Neural cell (in vitro differentiated cells): ENCODE results near the gene SLC17A9. TPM values are rescaled to one million over a fixed set of nuclear protein-coding genes. Genes with fewer than 3 reads are reported as not detected.

Experiments used
- H2AFZ ChIP-seq: fragments of 200-600, 300-800 bp; sonication (generic), shearing (Covaris generic); 2 replicates; pipeline ENCODE4 v1.6.0; 2014; ENCODE audit warnings: low read depth, mild to moderate bottlenecking, antibody characterized with exemption, low read length, moderate library complexity
- H3F3A ChIP-seq: fragments of 200-600 bp; shearing (Covaris generic); 2 replicates; pipeline ENCODE4 v1.6.1; 2016; ENCODE audit warnings: mild to moderate bottlenecking, moderate library complexity, mixed read lengths, antibody characterized with exemption, low read length; ENCODE audit not compliant: insufficient read depth, poor library complexity, severe bottlenecking
- H3K27ac ChIP-seq: fragments of 200-600, 300-800 bp; sonication (generic), shearing (Covaris generic); 2 replicates; pipeline ENCODE4 v1.5.1; 2014; ENCODE audit warnings: mild to moderate bottlenecking, low read length, moderate library complexity
- H3K27me3 ChIP-seq: fragments of 300-800, 200-600 bp; sonication (generic), shearing (Covaris generic); 2 replicates; pipeline ENCODE4 v1.6.0; 2014; ENCODE audit warnings: mild to moderate bottlenecking, low read depth, low read length, moderate library complexity; ENCODE audit not compliant: insufficient read depth
- H3K36me3 ChIP-seq: fragments of 300-800, 200-600 bp; sonication (generic), shearing (Covaris generic); 2 replicates; pipeline ENCODE4 v1.5.1; 2014; ENCODE audit warnings: mild to moderate bottlenecking, antibody characterized with exemption, low read length, moderate library complexity; ENCODE audit not compliant: insufficient read depth
- H3K4me2 ChIP-seq: fragments of 300-800, 200-600 bp; sonication (generic), shearing (Covaris generic); 2 replicates; pipeline ENCODE4 v1.6.0; 2014; ENCODE audit warnings: mild to moderate bottlenecking, low read length
- H3K4me3 ChIP-seq: fragments of 300-800, 200-600 bp; sonication (generic), shearing (Covaris generic); 2 replicates; pipeline ENCODE4 v1.5.1; 2014; ENCODE audit warnings: mild to moderate bottlenecking, low read length, moderate library complexity
- H3K79me2 ChIP-seq: fragments of 200-600 bp; shearing (Covaris generic); replicated peaks from 2 replicates; pipeline ENCODE4 v1.6.0; 2014; ENCODE audit warnings: mild to moderate bottlenecking, low read length, moderate library complexity; ENCODE audit not compliant: insufficient read depth
- H3K9ac ChIP-seq: fragments of 300-800, 200-600 bp; sonication (generic), shearing (Covaris generic); 2 replicates; pipeline ENCODE4 v1.6.1; 2016; ENCODE audit warnings: mild to moderate bottlenecking, low read length, mixed read lengths
- H3K9me2 ChIP-seq: fragments of 200-600 bp; shearing (Covaris generic); 2 replicates; pipeline ENCODE4 v1.6.1; 2016; ENCODE audit warnings: mild to moderate bottlenecking, low read length, mixed read lengths; ENCODE audit not compliant: insufficient read depth
- H3K9me3 ChIP-seq: fragments of 200-600, 300-800 bp; sonication (generic), shearing (Covaris generic); 2 replicates; pipeline ENCODE4 v1.6.1; 2016; ENCODE audit warnings: mild to moderate bottlenecking, mixed run types, low read length, moderate library complexity, mixed read lengths
- H4K20me1 ChIP-seq: fragments of 200-600 bp; shearing (Covaris generic); 2 replicates; pipeline ENCODE4 v1.6.1; 2016; ENCODE audit warnings: mild to moderate bottlenecking, mixed run types; ENCODE audit not compliant: insufficient read depth
- EP300 ChIP-seq: fragments of 450-650 bp; conservative IDR thresholded peaks from 2 replicates; pipeline ENCODE4 v1.6.1; 2014; ENCODE audit warnings: antibody characterized with exemption, mild to moderate bottlenecking, moderate library complexity; ENCODE audit not compliant: poor library complexity, severe bottlenecking
- EZH2 ChIP-seq: fragments of 200-600, 300-800 bp; shearing (Covaris generic), sonication (generic); IDR thresholded peaks from 2 replicates; pipeline ENCODE4 v1.6.1; 2014; ENCODE audit warnings: antibody characterized with exemption, low read length, borderline replicate concordance, mild to moderate bottlenecking; ENCODE audit not compliant: insufficient read depth, poor library complexity, severe bottlenecking
- MXI1 ChIP-seq: fragments of 450-650 bp; conservative IDR thresholded peaks from 2 replicates; pipeline ENCODE4 v1.6.1; 2014; ENCODE audit warnings: antibody characterized with exemption, mild to moderate bottlenecking; ENCODE audit not compliant: poor library complexity, severe bottlenecking
- POLR2AphosphoS5 ChIP-seq: IDR thresholded peaks from 2 replicates; pipeline ENCODE4 v1.6.1; 2012
- RAD21 ChIP-seq: fragments of 450-650 bp; conservative IDR thresholded peaks from 2 replicates; pipeline ENCODE4 v1.6.1; 2014; ENCODE audit warnings: antibody characterized with exemption, mild to moderate bottlenecking, moderate library complexity
- REST ChIP-seq: IDR thresholded peaks from 2 replicates; pipeline ENCODE4 v1.6.1; 2012; ENCODE audit warnings: borderline replicate concordance
- SMC3 ChIP-seq: fragments of 450-650 bp; conservative IDR thresholded peaks from 2 replicates; pipeline ENCODE4 v1.6.1; 2014; ENCODE audit warnings: antibody characterized with exemption, mild to moderate bottlenecking, moderate library complexity; ENCODE audit not compliant: poor library complexity
- TAF1 ChIP-seq: IDR thresholded peaks from 2 replicates; pipeline ENCODE4 v1.6.1; 2012; ENCODE audit warnings: low read depth
- polyA plus RNA-seq: library from polyadenylated mRNA; depleted of rRNA; stranded (reverse); fragments of >200 nt; gene quantifications from 2 replicates; pipeline ENCODE4 v1.2.3, GENCODE V29; 2014
- TF ChIP-seq, protein P1 (sequence below): fragments of 450-650 bp; IDR thresholded peaks from 2 replicates; pipeline ENCODE4 v1.5.1; 2014; ENCODE audit warnings: antibody characterized with exemption, mild to moderate bottlenecking, moderate library complexity; ENCODE audit not compliant: poor library complexity, severe bottlenecking

SLC17A9 gene
- polyA plus RNA-seq, 1 donor from 2014 or later: not detected

DNA sequence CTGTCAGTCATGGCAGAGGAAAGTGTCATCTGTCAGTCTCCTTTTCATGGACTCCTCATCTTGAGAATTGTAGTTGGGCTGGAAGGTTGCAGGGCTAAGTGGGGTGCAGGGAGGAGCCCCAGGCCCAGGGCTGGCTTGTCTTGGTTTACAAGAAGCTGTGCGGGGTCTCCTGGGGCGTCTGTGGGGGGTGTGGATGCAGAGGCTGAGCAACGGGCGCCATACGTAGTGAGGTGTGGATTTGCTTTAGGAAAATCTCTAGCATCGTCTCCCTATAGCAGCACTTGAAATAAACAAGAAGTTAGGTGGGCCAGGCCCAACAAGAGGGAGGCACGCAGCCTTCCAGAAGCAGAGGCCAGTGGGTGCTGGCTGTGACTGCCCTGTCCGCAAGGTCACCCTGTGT, 1.8 kb upstream of the SLC17A9 start:
- no peaks in the 10 kb centered on the region for H3F3A ChIP-seq
- no peaks in the 10 kb centered on the region for H3K9me3 ChIP-seq
- H3K9ac ChIP-seq: no peak overlapping the region
- H3K36me3 ChIP-seq: peaks cover 10% of the 10 kb centered on the region
- H3K27ac ChIP-seq: no peak overlapping the region
- no peaks in the 10 kb centered on the region for H4K20me1 ChIP-seq
- no peak overlapping the region for H3K4me3 ChIP-seq
- no peaks in the 10 kb centered on the region for H3K79me2 ChIP-seq
- H2AFZ ChIP-seq: no peak overlapping the region
- H3K9me2 ChIP-seq: no peaks in the 10 kb centered on the region
- no peak overlapping the region for H3K4me2 ChIP-seq
- H3K27me3 ChIP-seq: no peaks in the 10 kb centered on the region
- no peak for TF ChIP-seq POLR2AphosphoS5
- TF ChIP-seq MXI1: no peak
- TF ChIP-seq, protein P1, sequence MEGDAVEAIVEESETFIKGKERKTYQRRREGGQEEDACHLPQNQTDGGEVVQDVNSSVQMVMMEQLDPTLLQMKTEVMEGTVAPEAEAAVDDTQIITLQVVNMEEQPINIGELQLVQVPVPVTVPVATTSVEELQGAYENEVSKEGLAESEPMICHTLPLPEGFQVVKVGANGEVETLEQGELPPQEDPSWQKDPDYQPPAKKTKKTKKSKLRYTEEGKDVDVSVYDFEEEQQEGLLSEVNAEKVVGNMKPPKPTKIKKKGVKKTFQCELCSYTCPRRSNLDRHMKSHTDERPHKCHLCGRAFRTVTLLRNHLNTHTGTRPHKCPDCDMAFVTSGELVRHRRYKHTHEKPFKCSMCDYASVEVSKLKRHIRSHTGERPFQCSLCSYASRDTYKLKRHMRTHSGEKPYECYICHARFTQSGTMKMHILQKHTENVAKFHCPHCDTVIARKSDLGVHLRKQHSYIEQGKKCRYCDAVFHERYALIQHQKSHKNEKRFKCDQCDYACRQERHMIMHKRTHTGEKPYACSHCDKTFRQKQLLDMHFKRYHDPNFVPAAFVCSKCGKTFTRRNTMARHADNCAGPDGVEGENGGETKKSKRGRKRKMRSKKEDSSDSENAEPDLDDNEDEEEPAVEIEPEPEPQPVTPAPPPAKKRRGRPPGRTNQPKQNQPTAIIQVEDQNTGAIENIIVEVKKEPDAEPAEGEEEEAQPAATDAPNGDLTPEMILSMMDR: no peak
- TF ChIP-seq RAD21: no peak
- TF ChIP-seq EZH2: no peak
- TF ChIP-seq SMC3: no peak
- TF ChIP-seq TAF1: no peak
- TF ChIP-seq REST: no peak
- TF ChIP-seq EP300: no peak

- Histone ChIP-seq H3K4me3 (no peak overlapping the region), H4K20me1 (no peaks in the 10 kb centered on the region), H3K36me3 (peaks cover 10% of the 10 kb centered on the region), H3K9ac (no peak overlapping the region), H3K79me2 (no peaks in the 10 kb centered on the region), H3K27ac (no peak overlapping the region), H3K27me3 (no peaks in the 10 kb centered on the region), H3K9me3 (no peaks in the 10 kb centered on the region), H3K4me2 (no peak overlapping the region), H2AFZ (no peak overlapping the region), H3K9me2 (no peaks in the 10 kb centered on the region), H3F3A (no peaks in the 10 kb centered on the region)
- no peak for TF ChIP-seq EP300
- TF ChIP-seq, protein P1: no peak
- no peak for TF ChIP-seq MXI1
- no peak for TF ChIP-seq RAD21
- no peak for TF ChIP-seq POLR2AphosphoS5
- TF ChIP-seq SMC3: no peak
- TF ChIP-seq EZH2: no peak
- TF ChIP-seq TAF1: no peak
Observed at GRCh38 chr20:62951143-62951895, 1.2 kb upstream of the SLC17A9 start.
